ENCODE data around the gene AGER. TPM values are rescaled to one million over a fixed set of nuclear protein-coding genes. Genes with fewer than 3 reads are reported as not detected.

The AGER gene
- total RNA-seq, 1 donor from 2014 or later: 1.1 TPM

DNA sequence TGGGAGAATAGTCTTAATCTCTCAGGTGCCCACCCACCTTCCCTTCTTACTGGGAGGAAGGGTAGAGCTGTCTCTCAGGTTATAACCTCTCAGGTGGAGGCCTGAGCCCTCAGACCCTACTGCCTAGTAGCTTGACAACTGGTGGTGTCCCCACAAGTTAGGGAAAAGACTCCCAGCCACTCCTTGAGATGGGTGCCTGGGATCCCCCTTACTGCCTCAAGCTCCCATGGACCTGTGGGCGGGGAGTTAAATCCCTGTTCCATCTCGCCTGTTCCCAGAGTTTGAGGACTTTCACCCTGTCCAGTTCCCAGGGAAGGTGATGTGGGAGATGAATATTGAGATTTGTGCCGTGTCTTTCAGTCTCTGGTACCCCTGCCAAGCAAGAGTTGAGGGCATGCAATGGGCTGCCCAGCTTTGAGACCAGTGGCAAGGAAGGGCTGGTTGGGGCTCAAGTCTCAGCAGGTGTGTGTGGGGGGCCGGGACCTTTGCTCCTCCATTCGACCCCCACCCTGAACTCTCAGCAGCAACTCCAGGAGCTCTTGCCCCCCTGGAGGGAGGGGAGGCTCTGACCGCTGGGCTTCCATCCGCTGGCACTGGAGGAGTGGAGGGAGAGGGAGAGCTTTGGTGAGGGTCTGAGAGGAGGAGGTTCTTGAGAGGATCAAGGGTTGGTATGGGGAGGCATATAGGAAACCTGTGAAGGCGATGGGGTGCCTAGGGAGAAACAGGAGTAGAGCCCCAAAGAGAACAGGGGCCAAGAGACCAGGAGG is 7.0 kb upstream of the AGER start:
- DNase-seq (ENCODE audit: low spot score): no peak
- Histone ChIP-seq H2AFZ (replicated peaks) (no peak overlapping the region), H3K79me2 (ENCODE audit: low read depth) (peaks cover 36% of the 10 kb centered on the region), H3K9me3 (ENCODE audit: low read depth) (no peaks in the 10 kb centered on the region), H3K27me3 (no peaks in the 10 kb centered on the region), H4K20me1 (ENCODE audit: low read depth) (peaks cover 23% of the 10 kb centered on the region), H3K9ac (no peak overlapping the region), H3F3A (ENCODE audit: low read depth) (peaks cover 50% of the 10 kb centered on the region), H3K36me3 (no peaks in the 10 kb centered on the region), H3K27ac (peak overlapping the region; percentile 78), H3K4me2 (peak overlapping the region; percentile 99), H3K4me3 (peak overlapping the region; percentile 88), H3K4me1 (peaks cover 24% of the 10 kb centered on the region)
- H3K9me3 Mint-ChIP-seq: no peaks in the 10 kb centered on the region
- H3K36me3 Mint-ChIP-seq: peaks cover 15% of the 10 kb centered on the region
- H3K4me3 Mint-ChIP-seq: peak overlapping the region; percentile 72
- peaks cover 8% of the 10 kb centered on the region for H3K27me3 Mint-ChIP-seq (ENCODE audit: insufficient read depth, low read depth)
- no peak for TF ChIP-seq EZH2phosphoT487 (IDR thresholded peaks at IDR 0.05)
- TF ChIP-seq, protein P1, sequence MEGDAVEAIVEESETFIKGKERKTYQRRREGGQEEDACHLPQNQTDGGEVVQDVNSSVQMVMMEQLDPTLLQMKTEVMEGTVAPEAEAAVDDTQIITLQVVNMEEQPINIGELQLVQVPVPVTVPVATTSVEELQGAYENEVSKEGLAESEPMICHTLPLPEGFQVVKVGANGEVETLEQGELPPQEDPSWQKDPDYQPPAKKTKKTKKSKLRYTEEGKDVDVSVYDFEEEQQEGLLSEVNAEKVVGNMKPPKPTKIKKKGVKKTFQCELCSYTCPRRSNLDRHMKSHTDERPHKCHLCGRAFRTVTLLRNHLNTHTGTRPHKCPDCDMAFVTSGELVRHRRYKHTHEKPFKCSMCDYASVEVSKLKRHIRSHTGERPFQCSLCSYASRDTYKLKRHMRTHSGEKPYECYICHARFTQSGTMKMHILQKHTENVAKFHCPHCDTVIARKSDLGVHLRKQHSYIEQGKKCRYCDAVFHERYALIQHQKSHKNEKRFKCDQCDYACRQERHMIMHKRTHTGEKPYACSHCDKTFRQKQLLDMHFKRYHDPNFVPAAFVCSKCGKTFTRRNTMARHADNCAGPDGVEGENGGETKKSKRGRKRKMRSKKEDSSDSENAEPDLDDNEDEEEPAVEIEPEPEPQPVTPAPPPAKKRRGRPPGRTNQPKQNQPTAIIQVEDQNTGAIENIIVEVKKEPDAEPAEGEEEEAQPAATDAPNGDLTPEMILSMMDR (IDR thresholded peaks at IDR 0.05): no peak
- H3K4me1 Mint-ChIP-seq: peaks cover 61% of the 10 kb centered on the region
- H3K27ac Mint-ChIP-seq: peak overlapping the region; percentile 90

DNA sequence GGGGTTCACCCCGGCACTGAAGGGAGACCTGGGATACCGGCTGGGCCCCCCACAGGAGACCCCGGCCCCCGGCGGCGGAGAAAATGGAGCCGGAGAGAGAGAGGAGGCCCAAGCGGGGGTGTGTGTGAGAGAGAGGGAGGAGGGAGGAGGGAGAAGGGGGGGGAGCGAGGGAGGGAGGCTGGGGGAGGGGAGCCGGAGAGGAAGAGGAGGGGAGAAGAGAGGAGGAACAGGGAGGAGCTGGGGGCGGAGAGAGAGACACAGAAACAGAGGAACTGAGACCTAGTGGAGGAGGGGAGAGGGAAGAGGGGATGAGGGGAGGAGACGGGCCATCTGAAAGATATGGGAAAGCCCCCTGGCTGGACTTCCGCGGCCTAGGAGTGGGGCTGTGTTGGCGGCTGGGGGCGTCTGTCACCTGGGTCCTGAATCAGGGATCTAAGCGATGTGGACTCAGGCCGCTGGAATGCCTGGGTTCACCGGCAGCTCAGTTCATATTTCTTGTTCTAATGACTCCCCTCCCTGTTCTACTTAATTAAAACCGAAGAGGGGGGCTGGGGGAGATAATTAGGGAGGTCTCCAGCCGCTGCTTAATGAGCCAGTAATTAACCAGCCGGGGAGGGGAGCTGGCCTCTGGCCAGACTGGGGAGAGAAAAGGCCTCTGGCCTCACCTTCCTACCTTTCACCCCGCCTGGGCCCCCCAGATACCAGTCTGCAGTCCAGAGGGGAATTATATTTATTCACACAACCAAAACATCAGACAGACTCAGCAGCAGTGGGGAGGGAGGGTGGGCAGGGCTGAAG is 6.2 kb upstream of the AGER start, which contains the start of gene PBX2:
Gene PBX2, minus strand, starts transcription at position 149 of the 798 bp plus-strand sequence. CDS start 287 bp downstream, outside the sequence.
- peak within 1 kb of the TSS; percentile 78 for H3K27ac ChIP-seq
- H3K4me2 ChIP-seq: peak within 1 kb of the TSS; percentile 99
- peaks cover 27% of the 10 kb centered on the region for H4K20me1 ChIP-seq (ENCODE audit: low read depth)
- Mint-ChIP-seq H3K36me3 (peaks cover 15% of the 10 kb centered on the region), H3K4me1 (peaks cover 67% of the 10 kb centered on the region), H3K9me3 (no peaks in the 10 kb centered on the region), H3K27ac (peak within 1 kb of the TSS; percentile 96), H3K4me3 (peak within 1 kb of the TSS; percentile 93), H3K27me3 (ENCODE audit: insufficient read depth, low read depth) (peaks cover 12% of the 10 kb centered on the region)
- no peaks in the 10 kb centered on the region for H3K36me3 ChIP-seq
- no peaks in the 10 kb centered on the region for H3K27me3 ChIP-seq
- H3K9ac ChIP-seq: peak within 1 kb of the TSS; percentile 59
- peak; percentile 90 for DNase-seq (ENCODE audit: low spot score)
- peaks cover 24% of the 10 kb centered on the region for H3K4me1 ChIP-seq
- H3K4me3 ChIP-seq: peak within 1 kb of the TSS; percentile 88
- no peak for TF ChIP-seq EZH2 (IDR thresholded peaks at IDR 0.05)
- H3K79me2 ChIP-seq (ENCODE audit: low read depth): peaks cover 36% of the 10 kb centered on the region
- H3F3A ChIP-seq (ENCODE audit: low read depth): peaks cover 48% of the 10 kb centered on the region
- no peak within 1 kb of the TSS for H2AFZ ChIP-seq (replicated peaks)
- no peaks in the 10 kb centered on the region for H3K9me3 ChIP-seq (ENCODE audit: low read depth)

DNA sequence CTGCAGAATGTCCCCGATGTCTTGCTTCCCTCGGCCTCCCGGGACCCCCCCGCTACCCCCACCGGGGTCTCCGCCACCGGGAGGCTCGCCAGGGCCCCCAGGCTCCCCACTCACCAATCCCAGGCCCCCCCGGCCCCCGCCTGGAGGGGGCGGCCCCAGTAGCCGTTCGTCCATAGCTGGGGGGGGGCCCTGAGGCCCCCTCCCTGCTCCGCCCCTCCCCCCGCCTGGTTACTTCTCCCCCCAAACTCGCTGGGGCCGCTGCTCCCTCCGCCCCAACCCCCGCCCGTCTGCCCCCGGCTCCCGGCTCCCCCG is 5.6 kb upstream of the AGER start:
- H3K4me3 Mint-ChIP-seq: peak overlapping the region; percentile 93
- Histone ChIP-seq H4K20me1 (ENCODE audit: low read depth) (peaks cover 27% of the 10 kb centered on the region), H3K4me2 (peak overlapping the region; percentile 99), H3F3A (ENCODE audit: low read depth) (peaks cover 42% of the 10 kb centered on the region), H3K4me1 (peaks cover 22% of the 10 kb centered on the region), H3K36me3 (no peaks in the 10 kb centered on the region), H3K9me3 (ENCODE audit: low read depth) (no peaks in the 10 kb centered on the region), H2AFZ (replicated peaks) (no peak overlapping the region), H3K27me3 (no peaks in the 10 kb centered on the region), H3K27ac (peak overlapping the region; percentile 66), H3K9ac (peak overlapping the region; percentile 59), H3K4me3 (peak overlapping the region; percentile 88), H3K79me2 (ENCODE audit: low read depth) (peaks cover 36% of the 10 kb centered on the region)
- H3K36me3 Mint-ChIP-seq: peaks cover 15% of the 10 kb centered on the region
- peaks cover 65% of the 10 kb centered on the region for H3K4me1 Mint-ChIP-seq
- peak overlapping the region; percentile 96 for H3K27ac Mint-ChIP-seq
- H3K9me3 Mint-ChIP-seq: no peaks in the 10 kb centered on the region
- DNase-seq (ENCODE audit: low spot score): peak; percentile 38
- TF ChIP-seq EZH2 (IDR thresholded peaks at IDR 0.05) (no peak), EZH2phosphoT487 (IDR thresholded peaks at IDR 0.05) (no peak)
- TF ChIP-seq, protein P1 (IDR thresholded peaks at IDR 0.05): no peak
- H3K27me3 Mint-ChIP-seq (ENCODE audit: insufficient read depth, low read depth): peaks cover 12% of the 10 kb centered on the region
